Lower lobe of right lung (tissue), 2 donors: ENCODE data around the gene DHRS1. TPM values are rescaled to one million over a fixed set of nuclear protein-coding genes. Genes with fewer than 3 reads are reported as not detected.

Source experiments
- ATAC-seq, 2 donors: fragments of 200-7000 bp; cut with Tn5 transposase; one replicate each; pipeline ENCODE4 v1.9.1; 2020 to 2022; ENCODE audit warnings: mild to moderate bottlenecking in 2 of 2, moderate library complexity in 2 of 2
- DNase-seq: peaks from one replicate; pipeline ENCODE4 v3.0.0-alpha.2; 2020
- H3K27ac ChIP-seq: fragments of 200-600 bp; one replicate; pipeline ENCODE4 v1.8.0; 2022
- H3K27me3 ChIP-seq: fragments of 200-600 bp; one replicate; pipeline ENCODE4 v1.8.0; 2022; ENCODE audit warnings: low read depth
- H3K36me3 ChIP-seq: fragments of 200-600 bp; one replicate; pipeline ENCODE4 v1.8.0; 2022; ENCODE audit warnings: mild to moderate bottlenecking
- H3K4me1 ChIP-seq: fragments of 200-600 bp; one replicate; pipeline ENCODE4 v1.8.0; 2022
- H3K4me3 ChIP-seq: fragments of 200-600 bp; one replicate; pipeline ENCODE4 v1.8.0; 2022; ENCODE audit warnings: mild to moderate bottlenecking
- H3K9me3 ChIP-seq: fragments of 200-600 bp; one replicate; pipeline ENCODE4 v1.8.0; 2022
- CTCF ChIP-seq: fragments of 200-600 bp; IDR thresholded peaks from one replicate; pipeline ENCODE4 v1.8.0; 2022; ENCODE audit warnings: antibody characterized with exemption, mild to moderate bottlenecking
- intact Hi-C: fragments of 100-400 bp; cut with DNase I; formaldehyde crosslinking; loops from one replicate; pipeline ENCODE4 v1.11.0; 2022
- total RNA-seq: library from RNA; stranded (reverse); fragmentation: NEBNext Ultra II Directional; extraction: Animal tissue kit (Norgen Biotek cat#: 25700); gene quantifications from one replicate; pipeline ENCODE4 v1.2.1, GENCODE V29; 2021
- donor health status: DM: no; HTN: yes; CAD: no; lungs with severe emphysema.

The DHRS1 gene
- total RNA-seq, 1 donor from 2014 or later: 22.7 TPM

- peaks cover 77% of the 10 kb centered on the region for H3K4me1 ChIP-seq
- peak; percentile 53 for DNase-seq
- no peak for ATAC-seq
- H3K9me3 ChIP-seq: no peaks in the 10 kb centered on the region
- H3K4me3 ChIP-seq: no peak overlapping the region
- no peaks in the 10 kb centered on the region for H3K27me3 ChIP-seq
- H3K27ac ChIP-seq: peak overlapping the region; percentile 92
- intact Hi-C loops: no loop called here
- no peak for TF ChIP-seq CTCF
- no peaks in the 10 kb centered on the region for H3K36me3 ChIP-seq
Observed at GRCh38 chr14:24314377-24315193, 15.0 kb upstream of the DHRS1 start.

GRCh38 chr14:24313913-24314312 is 14.3 kb upstream of the DHRS1 start:
- Histone ChIP-seq H3K4me3 (no peak overlapping the region), H3K27me3 (no peaks in the 10 kb centered on the region), H3K9me3 (no peaks in the 10 kb centered on the region), H3K36me3 (no peaks in the 10 kb centered on the region), H3K4me1 (peaks cover 80% of the 10 kb centered on the region), H3K27ac (peak overlapping the region; percentile 92)
- DNase-seq: peak; percentile 50
- no peak for ATAC-seq
- TF ChIP-seq CTCF: no peak
- intact Hi-C loops: no loop called here

DNA sequence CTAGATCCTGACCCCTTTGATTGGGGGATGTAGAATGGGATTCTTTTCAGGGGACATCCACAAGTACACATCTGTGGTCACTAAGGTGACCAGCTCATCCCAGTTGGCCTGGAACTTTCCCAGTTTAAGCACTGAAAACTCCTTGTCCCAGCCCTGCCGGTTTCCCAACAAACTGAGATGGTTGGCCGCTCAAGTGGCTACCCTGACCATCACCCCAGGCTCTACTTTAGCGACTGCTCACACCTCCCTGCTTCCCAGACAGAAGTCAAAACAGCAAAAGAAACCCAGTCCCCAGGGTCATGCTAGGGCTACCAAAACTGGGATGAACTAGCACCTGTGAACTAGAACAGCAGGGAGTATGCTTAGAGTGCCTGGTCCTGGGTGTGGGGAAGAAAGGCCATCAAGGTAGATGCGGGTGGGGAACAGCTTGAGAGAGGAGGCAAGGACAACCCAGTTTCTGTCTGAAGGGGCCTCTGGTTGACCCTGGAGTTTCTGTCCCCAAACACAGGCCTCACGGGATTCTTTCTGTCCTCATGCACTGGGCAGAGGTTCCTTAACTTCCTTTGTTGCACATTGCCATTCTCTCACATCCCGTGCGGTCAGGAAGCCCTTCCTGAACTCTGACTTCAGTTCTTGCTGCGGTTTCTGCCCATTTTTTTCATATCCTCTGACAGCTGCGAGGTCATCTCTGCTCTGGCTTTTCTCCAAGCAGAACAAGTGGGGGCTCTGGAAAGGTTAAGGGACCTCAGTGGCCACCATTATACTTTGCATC is 13.3 kb upstream of the DHRS1 start:
- Histone ChIP-seq H3K36me3 (no peaks in the 10 kb centered on the region), H3K4me3 (peak overlapping the region; percentile 73), H3K9me3 (no peaks in the 10 kb centered on the region), H3K27me3 (no peaks in the 10 kb centered on the region), H3K4me1 (peaks cover 86% of the 10 kb centered on the region), H3K27ac (peak overlapping the region; percentile 92)
- no peak for TF ChIP-seq CTCF
- ATAC-seq (no peak), DNase-seq (peak; percentile 62)
- intact Hi-C loops: no loop called here

DNA sequence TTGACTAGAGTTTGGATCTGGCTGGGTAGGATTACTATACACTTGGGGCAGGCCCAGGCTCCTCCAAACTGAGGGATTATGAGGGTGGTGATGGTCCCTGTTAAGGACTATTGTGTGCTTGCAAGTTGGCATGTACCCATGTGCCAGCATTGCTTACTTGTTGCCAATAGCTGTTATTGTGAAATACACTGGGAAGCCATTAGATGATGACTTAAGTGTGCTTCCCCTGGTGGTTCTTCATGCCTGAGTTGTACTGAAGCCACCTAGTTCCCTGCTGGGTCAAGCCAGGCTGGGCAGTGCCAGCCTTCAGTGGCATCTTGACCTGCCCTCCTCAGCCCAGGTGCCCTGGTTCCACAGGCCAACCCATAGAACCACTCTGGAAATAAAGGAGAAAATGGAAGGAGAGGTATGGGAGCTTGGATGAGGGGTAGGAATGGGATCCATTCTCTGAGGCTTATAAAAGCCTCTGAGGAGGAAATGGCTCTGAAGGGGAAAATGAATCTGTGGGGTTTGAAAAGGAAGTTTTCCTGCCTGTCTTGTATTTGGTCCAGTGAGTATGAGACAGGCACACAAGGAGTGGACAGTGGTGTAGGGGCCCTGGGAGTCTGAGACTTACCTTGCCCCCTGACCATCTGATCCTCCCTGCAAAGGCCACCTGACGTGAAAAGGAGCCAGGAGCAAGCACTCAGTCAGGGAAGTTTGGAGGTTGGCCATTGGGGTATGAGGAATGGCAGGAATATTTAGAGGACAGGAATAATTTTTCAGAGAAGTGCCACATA is 12.4 kb upstream of the DHRS1 start:
- Histone ChIP-seq H3K4me1 (peaks cover 86% of the 10 kb centered on the region), H3K9me3 (no peaks in the 10 kb centered on the region), H3K4me3 (peak overlapping the region; percentile 73), H3K27me3 (no peaks in the 10 kb centered on the region), H3K36me3 (peaks cover 7% of the 10 kb centered on the region), H3K27ac (peak overlapping the region; percentile 92)
- ATAC-seq (peak; percentile 2 to 4), DNase-seq (no peak)
- intact Hi-C loops: no loop called here
- TF ChIP-seq CTCF: no peak
